BJ (cell line): ENCODE measurements around the gene SCUBE2. TPM values are rescaled to one million over a fixed set of nuclear protein-coding genes. Genes with fewer than 3 reads are reported as not detected.

Source experiments
- CTCF ChIA-PET: fragments of 350-600 bp; formaldehyde crosslinking; extraction: SDS; loops from one replicate; lab custom pipeline; 2021; ENCODE audit warnings: antibody characterized with exemption, inconsistent platforms; lab: Yijun Ruan, JAX
- POLR2A ChIA-PET: fragments of 300-600 bp; sonication (Branson Sonifier 250); formaldehyde crosslinking; extraction: SDS; loops from one replicate; lab custom pipeline; 2021; ENCODE audit warnings: antibody characterized with exemption; lab: Charles Lee
- DNase-seq: peaks from one replicate; pipeline ENCODE4 v3.0.0-alpha.2; 2011; ENCODE audit warnings: low read depth
- H3K27me3 ChIP-seq: 2 replicates; pipeline ENCODE4 v1.6.0; 2011; ENCODE audit warnings: low read length; ENCODE audit not compliant: control insufficient read depth, insufficient read depth
- H3K36me3 ChIP-seq: 2 replicates; pipeline ENCODE4 v1.5.1; 2011; ENCODE audit warnings: low read length; ENCODE audit not compliant: control insufficient read depth, insufficient read depth
- H3K4me3 ChIP-seq: 2 replicates; pipeline ENCODE4 v1.5.1; 2011; ENCODE audit warnings: low read depth, mild to moderate bottlenecking, control low read depth, low read length
- polyA plus RNA-seq: library from polyadenylated mRNA; depleted of rRNA; stranded (reverse); fragments of >200 nt; gene quantifications from 2 replicates; pipeline ENCODE4 v1.2.3, GENCODE V29; 2011
- TF ChIP-seq, protein P1 (sequence below): IDR thresholded peaks from 2 replicates; pipeline ENCODE4 v1.5.1; 2011; ENCODE audit warnings: low read depth, mild to moderate bottlenecking, control low read depth, inconsistent platforms, low read length, moderate library complexity; ENCODE audit not compliant: insufficient read depth

Gene SCUBE2
- polyA plus RNA-seq, 1 experiment: 1.4 TPM

DNA sequence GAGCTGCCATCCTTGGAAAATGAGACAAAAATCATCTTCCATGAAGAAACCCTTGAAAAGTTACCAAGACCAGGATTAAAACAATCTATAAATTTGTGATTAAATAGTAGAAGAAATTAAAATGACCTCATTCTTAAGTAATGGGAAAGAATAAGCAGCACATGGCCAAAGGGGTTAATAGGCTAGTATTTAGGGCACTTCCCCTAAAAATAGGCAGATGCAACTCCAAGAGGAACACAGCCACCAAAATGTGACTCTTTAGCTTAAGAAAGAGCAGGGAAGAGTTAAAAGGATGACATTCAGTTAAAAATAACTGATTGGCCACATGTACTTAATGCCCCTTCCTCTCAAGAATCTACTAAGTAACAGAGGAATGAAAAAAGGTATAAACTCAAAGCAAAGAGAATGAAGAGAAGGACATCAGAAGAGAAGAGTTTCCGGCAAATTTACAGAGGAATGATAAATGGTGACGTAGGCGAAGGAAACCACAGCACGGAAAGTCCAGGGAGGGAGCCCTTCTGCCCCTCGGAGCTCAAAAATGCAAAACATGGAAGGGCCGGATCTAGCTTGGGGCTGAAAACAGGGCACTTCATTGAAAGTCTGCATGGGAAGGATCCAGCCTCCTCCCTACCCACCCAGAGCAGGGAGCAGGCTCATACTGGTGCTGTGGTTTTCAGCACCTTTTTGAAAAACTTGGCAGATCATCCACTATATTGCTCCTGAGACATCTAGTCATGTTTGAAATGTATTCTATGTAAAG lies 17.8 kb downstream of the SCUBE2 start:
- CTCF ChIA-PET: interaction anchor here (0.6 kb wide), 1 partner anchor 218 kb away, joined by 3 read pairs; no protein-coding TSS in a partner anchor
- POLR2A ChIA-PET: no interaction called here
- DNase-seq: no peak
- TF ChIP-seq, protein P1, sequence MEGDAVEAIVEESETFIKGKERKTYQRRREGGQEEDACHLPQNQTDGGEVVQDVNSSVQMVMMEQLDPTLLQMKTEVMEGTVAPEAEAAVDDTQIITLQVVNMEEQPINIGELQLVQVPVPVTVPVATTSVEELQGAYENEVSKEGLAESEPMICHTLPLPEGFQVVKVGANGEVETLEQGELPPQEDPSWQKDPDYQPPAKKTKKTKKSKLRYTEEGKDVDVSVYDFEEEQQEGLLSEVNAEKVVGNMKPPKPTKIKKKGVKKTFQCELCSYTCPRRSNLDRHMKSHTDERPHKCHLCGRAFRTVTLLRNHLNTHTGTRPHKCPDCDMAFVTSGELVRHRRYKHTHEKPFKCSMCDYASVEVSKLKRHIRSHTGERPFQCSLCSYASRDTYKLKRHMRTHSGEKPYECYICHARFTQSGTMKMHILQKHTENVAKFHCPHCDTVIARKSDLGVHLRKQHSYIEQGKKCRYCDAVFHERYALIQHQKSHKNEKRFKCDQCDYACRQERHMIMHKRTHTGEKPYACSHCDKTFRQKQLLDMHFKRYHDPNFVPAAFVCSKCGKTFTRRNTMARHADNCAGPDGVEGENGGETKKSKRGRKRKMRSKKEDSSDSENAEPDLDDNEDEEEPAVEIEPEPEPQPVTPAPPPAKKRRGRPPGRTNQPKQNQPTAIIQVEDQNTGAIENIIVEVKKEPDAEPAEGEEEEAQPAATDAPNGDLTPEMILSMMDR: no peak
- no peak overlapping the region for H3K4me3 ChIP-seq
- no peaks in the 10 kb centered on the region for H3K27me3 ChIP-seq
- no peaks in the 10 kb centered on the region for H3K36me3 ChIP-seq

DNA sequence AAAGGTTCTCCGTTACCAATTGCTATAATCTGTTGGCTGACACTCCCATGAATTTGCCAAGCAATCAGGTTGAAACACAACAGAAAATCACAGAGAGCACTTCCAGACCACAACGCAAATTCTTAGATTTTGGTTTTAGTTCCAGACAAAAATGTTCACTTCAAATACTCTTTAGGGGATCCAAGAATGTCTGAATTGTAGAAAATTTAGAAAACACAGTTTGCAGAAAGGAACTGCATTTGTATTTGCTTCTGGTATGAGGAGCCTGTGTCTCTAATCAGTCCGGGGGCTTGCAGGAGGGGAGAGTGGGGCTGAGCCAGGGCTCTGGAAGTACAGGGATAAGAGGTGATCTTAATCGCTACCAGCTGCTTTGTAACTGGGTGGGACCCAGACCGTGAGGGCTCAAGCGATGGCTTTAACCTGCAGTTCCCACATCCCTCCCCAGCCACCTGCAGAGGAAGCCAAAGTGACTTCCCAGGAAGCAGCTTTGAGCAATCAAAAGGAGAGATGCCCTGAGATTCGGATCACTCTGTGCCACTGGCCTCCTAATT lies 18.7 kb downstream of the SCUBE2 start:
- Histone ChIP-seq H3K36me3 (no peaks in the 10 kb centered on the region), H3K27me3 (no peaks in the 10 kb centered on the region), H3K4me3 (no peak overlapping the region)
- DNase-seq: no peak
- POLR2A ChIA-PET: no interaction called here
- TF ChIP-seq, protein P1: no peak
- CTCF ChIA-PET: interaction anchor here (0.7 kb wide), 1 partner anchor 14 kb away, joined by 4 read pairs; no protein-coding TSS in a partner anchor

DNA sequence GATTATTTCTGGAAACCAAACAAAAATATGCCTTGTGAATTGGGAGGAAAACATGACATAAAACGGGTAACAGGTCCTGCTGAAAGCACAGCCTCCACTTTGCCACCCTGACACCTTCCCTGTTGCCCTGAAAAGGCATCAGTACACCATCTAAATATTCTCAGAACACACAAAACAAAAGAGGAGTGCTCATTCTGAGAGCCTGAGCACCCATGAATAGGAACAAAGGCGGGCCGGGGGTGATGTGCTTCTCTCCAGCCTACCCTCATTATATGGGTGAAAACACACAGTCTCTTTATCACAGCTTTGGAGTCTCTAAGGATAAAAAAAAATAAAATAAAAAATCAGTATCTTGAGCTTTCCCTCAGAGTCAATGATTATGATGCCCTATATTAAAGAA lies 19.7 kb downstream of the SCUBE2 start:
- POLR2A ChIA-PET: interaction anchor here (0.6 kb wide), 1 partner anchor 117 kb away, joined by 4 read pairs; no protein-coding TSS in a partner anchor
- Histone ChIP-seq H3K36me3 (no peaks in the 10 kb centered on the region), H3K4me3 (no peak overlapping the region), H3K27me3 (no peaks in the 10 kb centered on the region)
- TF ChIP-seq, protein P1: no peak
- no peak for DNase-seq
- CTCF ChIA-PET: interaction anchor here (0.7 to 1.4 kb wide), 2 partner anchors 13 to 26 kb away, joined by 3 to 4 read pairs; no protein-coding TSS in a partner anchor

DNA sequence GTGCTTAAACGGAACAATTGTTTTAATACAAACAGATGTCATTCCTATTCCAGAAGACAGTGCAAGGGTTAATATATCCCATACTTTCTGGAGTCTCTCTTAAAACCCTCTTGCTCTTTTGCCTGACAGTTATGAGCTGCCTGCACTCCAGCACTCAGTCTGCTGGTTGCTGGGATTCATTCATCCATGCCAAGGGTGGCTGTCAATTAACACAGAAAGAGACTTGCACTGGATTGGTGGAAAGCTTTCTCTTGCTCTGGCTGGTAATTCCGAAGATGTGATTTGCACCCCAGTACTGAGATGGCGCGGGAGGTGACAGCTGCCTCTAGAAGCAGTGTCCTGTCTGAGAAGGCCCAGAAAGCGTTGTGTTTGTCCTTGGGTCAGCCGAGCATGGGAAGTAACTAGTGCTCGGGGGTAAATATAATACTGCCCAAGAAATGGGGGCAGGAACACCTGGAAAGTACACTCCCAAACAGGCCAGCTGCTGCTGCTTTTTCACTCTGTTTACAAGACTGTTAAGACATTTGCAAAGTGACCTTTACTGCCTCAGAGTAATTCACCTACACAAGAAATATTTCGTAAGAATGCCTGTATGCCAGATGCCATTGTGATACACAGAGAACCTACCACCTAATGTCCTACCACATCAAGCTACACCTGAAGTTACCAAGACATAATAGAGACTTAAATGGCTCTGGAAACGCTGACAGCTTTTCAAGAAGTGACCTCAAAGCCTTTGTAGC lies 20.5 kb downstream of the SCUBE2 start:
- TF ChIP-seq, protein P1: no peak
- Histone ChIP-seq H3K27me3 (no peaks in the 10 kb centered on the region), H3K4me3 (no peak overlapping the region), H3K36me3 (no peaks in the 10 kb centered on the region)
- no peak for DNase-seq
- CTCF ChIA-PET: interaction anchor here (1.2 to 1.4 kb wide), 2 partner anchors 26 to 56 kb away, joined by 3 read pairs; no protein-coding TSS in a partner anchor
- POLR2A ChIA-PET: no interaction called here

DNA sequence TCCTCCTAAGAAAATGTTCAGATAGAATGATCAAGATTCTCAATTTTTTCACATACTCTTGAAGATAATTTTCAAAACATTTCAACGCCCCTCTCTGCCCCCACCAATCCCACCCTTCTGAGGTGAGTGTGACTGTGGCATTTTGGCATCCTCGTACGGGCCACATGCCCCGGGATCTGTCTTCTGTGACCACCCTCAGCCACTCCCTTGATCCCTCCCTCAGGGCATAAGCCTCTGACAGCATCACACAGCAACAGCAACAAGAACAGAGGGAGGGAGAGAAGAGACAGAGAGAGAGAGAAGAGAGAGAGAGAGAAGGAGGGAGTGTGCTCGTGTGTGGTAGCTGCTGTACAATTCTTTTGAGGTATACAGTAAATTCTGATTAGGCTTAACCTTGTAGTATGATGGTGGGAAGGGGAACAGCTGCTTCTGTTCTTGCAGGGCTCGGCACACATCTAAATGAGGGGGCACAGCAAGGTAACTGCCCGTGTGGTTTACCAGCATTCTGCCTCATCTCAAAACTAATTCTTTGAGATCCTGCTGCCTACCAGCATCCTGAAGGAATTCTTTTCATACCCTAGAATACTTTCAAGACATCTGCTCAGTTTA lies 21.4 kb downstream of the SCUBE2 start:
- ChIA-PET CTCF (interaction anchor here (0.6 to 1.2 kb wide), 3 partner anchors 13 to 114 kb away, joined by 3 read pairs; no protein-coding TSS in a partner anchor), POLR2A (no interaction called here)
- TF ChIP-seq, protein P1: no peak
- Histone ChIP-seq H3K36me3 (no peaks in the 10 kb centered on the region), H3K4me3 (no peak overlapping the region), H3K27me3 (no peaks in the 10 kb centered on the region)
- DNase-seq: no peak
